Measurements from ENCODE around the gene CACNA2D3. TPM values are rescaled to one million over a fixed set of nuclear protein-coding genes. Genes with fewer than 3 reads are reported as not detected.

CACNA2D3 gene
- total and polyA plus RNA-seq, 12 donors, result 0.51 to 43.5 (median 19.3) TPM

DNA sequence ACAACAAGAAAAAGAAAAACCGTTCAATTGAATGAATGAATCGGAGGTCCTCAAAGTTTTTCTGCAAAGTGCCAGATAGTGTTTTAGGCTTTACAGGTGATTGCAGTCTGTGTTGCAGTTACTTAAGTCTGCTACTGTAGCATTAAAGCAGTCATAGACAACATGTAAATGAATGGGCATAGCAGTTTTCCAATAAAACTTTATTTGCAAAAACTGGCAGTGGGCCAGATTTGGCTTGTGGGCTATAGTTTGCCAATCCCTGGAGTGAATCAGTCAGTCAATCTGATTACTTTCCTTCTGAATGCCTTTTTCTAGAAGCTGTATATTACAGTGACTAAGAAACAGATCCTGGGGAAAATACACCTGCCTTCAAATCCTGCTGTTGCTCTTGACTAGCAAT, 562.9 kb downstream of the CACNA2D3 start:
- Histone ChIP-seq H3K27me3 (no peaks in the 10 kb centered on the region), H3K4me1 (no peaks in the 10 kb centered on the region), H3K4me3 (no peak overlapping the region), H3K9me3 (no peaks in the 10 kb centered on the region), H3K36me3 (no peaks in the 10 kb centered on the region), H3K27ac (no peak overlapping the region)
- intact Hi-C loops (cut with DNase I), result no loop called here
- DNase-seq, result no peak
- WGBS, 2 donors, result 78 to 87% methylated on average over 2 of the region's 2 CpGs
- no peak for ATAC-seq
- TF ChIP-seq, protein P1, sequence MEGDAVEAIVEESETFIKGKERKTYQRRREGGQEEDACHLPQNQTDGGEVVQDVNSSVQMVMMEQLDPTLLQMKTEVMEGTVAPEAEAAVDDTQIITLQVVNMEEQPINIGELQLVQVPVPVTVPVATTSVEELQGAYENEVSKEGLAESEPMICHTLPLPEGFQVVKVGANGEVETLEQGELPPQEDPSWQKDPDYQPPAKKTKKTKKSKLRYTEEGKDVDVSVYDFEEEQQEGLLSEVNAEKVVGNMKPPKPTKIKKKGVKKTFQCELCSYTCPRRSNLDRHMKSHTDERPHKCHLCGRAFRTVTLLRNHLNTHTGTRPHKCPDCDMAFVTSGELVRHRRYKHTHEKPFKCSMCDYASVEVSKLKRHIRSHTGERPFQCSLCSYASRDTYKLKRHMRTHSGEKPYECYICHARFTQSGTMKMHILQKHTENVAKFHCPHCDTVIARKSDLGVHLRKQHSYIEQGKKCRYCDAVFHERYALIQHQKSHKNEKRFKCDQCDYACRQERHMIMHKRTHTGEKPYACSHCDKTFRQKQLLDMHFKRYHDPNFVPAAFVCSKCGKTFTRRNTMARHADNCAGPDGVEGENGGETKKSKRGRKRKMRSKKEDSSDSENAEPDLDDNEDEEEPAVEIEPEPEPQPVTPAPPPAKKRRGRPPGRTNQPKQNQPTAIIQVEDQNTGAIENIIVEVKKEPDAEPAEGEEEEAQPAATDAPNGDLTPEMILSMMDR (IDR thresholded peaks at IDR 0.05), result no peak

DNA sequence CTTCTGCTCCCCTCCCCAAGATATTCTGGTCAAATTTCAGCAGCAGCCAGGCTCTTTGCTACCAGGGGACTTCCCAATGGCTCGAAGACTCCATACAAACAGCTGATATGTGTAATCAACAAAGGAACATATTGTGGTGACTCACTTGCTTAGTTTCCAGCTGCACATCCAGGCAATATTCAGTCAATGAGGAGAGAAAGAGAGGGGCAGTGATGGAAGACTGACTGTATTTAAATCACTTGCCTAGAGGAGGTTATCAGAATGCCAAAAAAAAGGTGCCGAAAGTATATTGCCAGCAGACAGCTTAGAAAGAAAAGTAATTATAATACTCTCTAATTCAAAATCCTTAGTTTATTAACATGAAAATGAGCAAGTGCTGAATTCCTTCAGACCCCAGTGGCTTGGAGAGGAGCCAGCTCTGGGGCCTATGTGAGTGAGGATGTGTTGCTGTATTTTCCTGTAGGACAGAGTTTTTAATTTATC, 569.0 kb downstream of the CACNA2D3 start:
- DNase-seq (no peak), ATAC-seq (peak in 3 of 8 donors; percentile 33 to 47 (median 45))
- Histone ChIP-seq H3K4me1 (peaks cover 0 to 3% (median 0%) of the 10 kb centered on the region in 9 donors), H3K27ac (no peak overlapping the region), H3K27me3 (no peaks in the 10 kb centered on the region), H3K9me3 (no peaks in the 10 kb centered on the region), H3K4me3 (no peak overlapping the region), H3K36me3 (no peaks in the 10 kb centered on the region)
- intact Hi-C loops (cut with DNase I), result no loop called here
- 44 to 53% methylated on average over 2 of the region's 2 CpGs for WGBS, 2 donors
- TF ChIP-seq, protein P1 (IDR thresholded peaks at IDR 0.05), result no peak

DNA sequence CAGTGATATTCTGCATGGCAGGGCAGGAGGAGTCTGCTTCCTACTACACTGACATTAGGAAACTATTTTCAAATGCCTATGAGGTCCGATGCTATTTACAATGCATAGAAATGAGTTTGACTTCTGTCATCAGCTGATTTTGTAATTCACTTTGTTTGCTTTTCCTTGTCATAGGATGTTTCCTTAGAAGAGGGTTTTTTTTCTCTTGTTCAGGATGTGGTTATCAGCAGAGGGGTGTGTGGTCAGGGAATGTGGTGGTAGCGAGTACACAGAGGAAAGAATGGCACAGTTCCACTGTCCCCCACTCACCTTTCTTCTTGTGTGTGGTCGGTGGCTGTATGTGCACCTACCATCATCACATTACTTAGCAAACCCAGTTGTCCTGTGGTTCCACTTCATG, 574.0 kb downstream of the CACNA2D3 start:
- TF ChIP-seq, protein P1 (IDR thresholded peaks at IDR 0.05), result no peak
- Histone ChIP-seq H3K27ac (no peak overlapping the region), H3K9me3 (no peaks in the 10 kb centered on the region), H3K4me1 (no peaks in the 10 kb centered on the region), H3K27me3 (no peaks in the 10 kb centered on the region), H3K36me3 (no peaks in the 10 kb centered on the region), H3K4me3 (no peak overlapping the region)
- WGBS, 2 donors, result 53 to 62% methylated on average over 3 of the region's 3 CpGs
- DNase-seq (no peak), ATAC-seq (no peak)
- intact Hi-C loops (cut with DNase I), result no loop called here

DNA sequence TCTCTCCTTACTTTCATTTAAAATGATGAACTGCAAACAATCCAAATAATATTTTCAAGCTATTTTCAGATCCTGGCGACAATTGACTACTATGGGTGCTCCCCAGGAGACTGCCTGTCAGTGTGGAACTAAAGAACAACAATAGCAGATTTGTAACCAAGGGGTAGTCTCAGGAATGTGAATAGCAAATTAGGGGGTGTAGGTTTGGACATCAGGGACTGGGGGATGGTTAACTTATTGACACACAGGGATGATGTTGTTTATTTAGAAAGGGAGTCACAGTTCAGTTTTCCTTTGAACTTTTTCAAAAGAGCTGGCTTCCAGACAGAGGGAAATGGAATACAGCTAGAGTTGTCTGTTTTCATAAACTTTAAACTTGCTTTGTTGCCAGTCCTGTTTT, 575.7 kb downstream of the CACNA2D3 start:
- Histone ChIP-seq H3K4me1 (no peaks in the 10 kb centered on the region), H3K27me3 (no peaks in the 10 kb centered on the region), H3K4me3 (no peak overlapping the region), H3K9me3 (no peaks in the 10 kb centered on the region), H3K27ac (no peak overlapping the region), H3K36me3 (no peaks in the 10 kb centered on the region)
- ATAC-seq (no peak), DNase-seq (no peak)
- 42 to 58% methylated on average over 1 of the region's 1 CpG for WGBS, 2 donors
- TF ChIP-seq, protein P1 (IDR thresholded peaks at IDR 0.05), result no peak
- intact Hi-C loops (cut with DNase I), result no loop called here
